SHP77 treated with DMSO at 0.1 percent for 48 hours (cell line): ENCODE measurements around the gene TMEM170A.

Source experiments
- DNase-seq: peaks from one replicate; lab custom pipeline; 2025; lab: John Stamatoyannopoulos, UW

TMEM170A gene

GRCh38 chr16:75401691-75402090 is 62.8 kb downstream of the TMEM170A start:
- no peak for DNase-seq

DNA sequence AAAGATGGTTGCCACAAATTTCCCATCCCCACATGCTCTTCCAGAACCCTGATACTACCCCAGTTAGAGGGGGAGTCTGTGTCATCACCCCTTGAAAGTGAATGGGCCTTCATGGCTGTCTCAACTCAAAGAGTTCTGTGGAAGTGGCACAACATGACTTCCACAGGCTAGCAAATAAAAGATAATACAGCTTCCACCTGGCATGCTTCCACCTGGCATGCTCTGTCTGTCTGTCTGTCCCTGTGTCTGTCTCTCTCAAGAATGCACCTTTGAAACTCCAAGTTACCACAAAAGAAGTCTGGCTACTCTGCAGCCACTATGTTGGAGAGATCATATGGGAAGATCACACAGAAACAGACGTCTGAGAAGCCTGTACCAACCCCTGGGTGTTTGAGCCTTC is 66.2 kb downstream of the TMEM170A start:
- no peak for DNase-seq

DNA sequence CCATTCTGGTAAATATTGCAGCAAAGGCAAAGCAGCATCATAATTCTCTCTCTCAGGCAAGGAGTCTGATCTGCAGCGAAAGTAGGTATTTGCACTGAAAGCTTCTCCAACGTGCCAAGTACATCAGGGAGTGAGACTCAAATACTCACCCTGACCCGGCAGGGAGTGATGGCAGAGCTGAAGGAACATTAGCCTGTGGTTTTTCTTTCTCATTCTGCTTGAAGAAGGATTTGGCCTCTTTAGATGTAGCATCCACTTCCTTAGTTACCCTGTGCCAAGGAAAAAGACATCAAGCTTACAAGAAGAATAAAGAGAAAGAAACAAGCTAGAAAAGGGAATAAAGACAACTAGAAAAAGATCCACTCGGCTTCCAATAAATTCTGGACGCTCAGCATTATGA is 69.5 kb downstream of the TMEM170A start:
- DNase-seq: no peak
